Endothelial cell of umbilical vein (primary cell): ENCODE results near the gene GALNT8.

Source experiments
- CTCF ChIP-seq, 2 donors: IDR thresholded peaks; 1 replicate in 1 of 2; 2 replicates in 1 of 2; pipeline ENCODE4 v1.5.1; 2011; ENCODE audit warnings: low read length in 2 of 2, mild to moderate bottlenecking in 2 of 2, moderate library complexity in 2 of 2, control low read depth in 1 of 2, inconsistent platforms in 1 of 2, low read depth in 1 of 2; ENCODE audit not compliant: insufficient read depth in 1 of 2; ENCODE audit errors: extremely low read depth in 1 of 2
- EZH2 ChIP-seq: IDR thresholded peaks from 2 replicates; pipeline ENCODE4 v1.6.1; 2012; ENCODE audit warnings: borderline replicate concordance, low read depth, mild to moderate bottlenecking, moderate library complexity, low read length, inconsistent platforms; ENCODE audit not compliant: severe bottlenecking
- JUN ChIP-seq: IDR thresholded peaks from 2 replicates; pipeline ENCODE4 v1.6.1; 2011; ENCODE audit warnings: borderline replicate concordance, low read depth; ENCODE audit not compliant: insufficient read length, insufficient read depth
- MYC ChIP-seq: IDR thresholded peaks from one replicate; pipeline ENCODE4 v1.6.1; 2011; ENCODE audit warnings: mild to moderate bottlenecking, low read depth, low read length
- POLR2A ChIP-seq: IDR thresholded peaks from 2 replicates; pipeline ENCODE4 v1.6.1; 2012; ENCODE audit warnings: low read depth, mild to moderate bottlenecking, control low read depth, low read length
- POLR2AphosphoS5 ChIP-seq: IDR thresholded peaks from 2 replicates; pipeline ENCODE4 v1.6.1; 2012; ENCODE audit warnings: low read depth, mild to moderate bottlenecking, control low read depth, low read length, moderate library complexity; ENCODE audit not compliant: insufficient read depth

- TF ChIP-seq CTCF (IDR thresholded peaks at IDR 0.05; ENCODE audit: extremely low read depth in 1 of 2, insufficient read depth in 1 of 2, low read depth in 1 of 2, low read length in 2 of 2), result no peak
- TF ChIP-seq JUN, result no peak
- TF ChIP-seq EZH2, result no peak
- no peak for TF ChIP-seq POLR2A
- TF ChIP-seq POLR2AphosphoS5, result no peak
- no peak for TF ChIP-seq MYC
Measured at GRCh38 chr12:4744709-4745108, 24.5 kb downstream of the GALNT8 start.
